HepG2 (cell line): ENCODE measurements around the gene AGAP3. TPM values are rescaled to one million over a fixed set of nuclear protein-coding genes. Genes with fewer than 3 reads are reported as not detected.

Experiments
- CCAR2 ChIP-seq: fragments of 200-400 bp; formaldehyde crosslinking; optimal IDR thresholded peaks from 2 replicates; pipeline ENCODE3; 2018; ENCODE audit warnings: low read depth, mild to moderate bottlenecking, low read length, moderate library complexity
- CHD2 ChIP-seq: IDR thresholded peaks from 2 replicates; pipeline ENCODE4 v1.6.1; 2011; ENCODE audit warnings: low read depth, low read length, improper control_type of control experiment
- CREB1 ChIP-seq, 2 experiments: fragments of 450-650 bp in 1 of 2; IDR thresholded peaks; 2 replicates each; pipeline ENCODE4 v1.6.1; 2016 to 2017; ENCODE audit warnings: control low read depth in 1 of 2, mild to moderate bottlenecking in 1 of 2, missing compliant biosample characterization in 1 of 2, missing genetic modification characterization in 1 of 2
- DR1 ChIP-seq: sonication (generic); formaldehyde crosslinking; IDR thresholded peaks from 2 replicates; pipeline ENCODE4 v1.8.0; 2021; ENCODE audit warnings: mild to moderate bottlenecking, missing genetic modification reagents, inconsistent platforms
- FIP1L1 ChIP-seq: fragments of 200-400 bp; formaldehyde crosslinking; IDR thresholded peaks from 2 replicates; pipeline ENCODE4 v1.6.1; 2018; ENCODE audit warnings: low read depth, mild to moderate bottlenecking, low read length, moderate library complexity, borderline replicate concordance; ENCODE audit not compliant: insufficient read depth
- FOXA1 ChIP-seq, 2 experiments: fragments of 450-650 bp in 1 of 2; sonication (generic) in 1 of 2; formaldehyde crosslinking in 1 of 2; IDR thresholded peaks; 2 replicates each; pipeline versions ENCODE4 v1.4.0 to v1.6.1; 2016 to 2020; ENCODE audit warnings: missing genetic modification reagents in 1 of 2
- FOXP4 ChIP-seq: sonication (generic); formaldehyde crosslinking; IDR thresholded peaks from 2 replicates; pipeline ENCODE4 v1.4.0; 2020; ENCODE audit warnings: missing genetic modification reagents
- HNRNPL ChIP-seq: fragments of 200-400 bp; formaldehyde crosslinking; IDR thresholded peaks from 2 replicates; pipeline ENCODE4 v1.6.1; 2017; ENCODE audit warnings: mild to moderate bottlenecking, low read depth, low read length
- MAX ChIP-seq: IDR thresholded peaks from 2 replicates; pipeline ENCODE4 v1.6.1; 2012; ENCODE audit warnings: inconsistent platforms
- MXD4 ChIP-seq: IDR thresholded peaks from 2 replicates; pipeline ENCODE4 v1.6.1; 2016; ENCODE audit warnings: mild to moderate bottlenecking, missing biosample characterization, missing genetic modification reagents
- NKX3-1 ChIP-seq: sonication (generic); formaldehyde crosslinking; IDR thresholded peaks from 2 replicates; pipeline ENCODE4 v1.5.0; 2020; ENCODE audit warnings: missing genetic modification reagents
- NR1H2 ChIP-seq: sonication (generic); formaldehyde crosslinking; IDR thresholded peaks from 2 replicates; pipeline ENCODE4 v1.8.1; 2022; ENCODE audit warnings: low read depth, missing genetic modification reagents, borderline replicate concordance
- PHF20 ChIP-seq: sonication (generic); formaldehyde crosslinking; IDR thresholded peaks from 2 replicates; pipeline ENCODE4 v1.5.0; 2020; ENCODE audit warnings: mild to moderate bottlenecking, missing genetic modification reagents
- POLR2AphosphoS5 ChIP-seq: IDR thresholded peaks from 2 replicates; pipeline ENCODE4 v1.6.1; 2012; ENCODE audit warnings: low read depth, low read length
- RBM22 ChIP-seq: fragments of 200-400 bp; formaldehyde crosslinking; optimal IDR thresholded peaks from 2 replicates; pipeline ENCODE3; 2017; ENCODE audit warnings: mild to moderate bottlenecking, low read length, moderate library complexity
- RXRA ChIP-seq: sonication (generic); formaldehyde crosslinking; IDR thresholded peaks from 2 replicates; pipeline ENCODE4 v1.5.1; 2020; ENCODE audit warnings: missing genetic modification reagents
- SALL1 ChIP-seq: sonication (generic); formaldehyde crosslinking; IDR thresholded peaks from 2 replicates; pipeline ENCODE4 v1.8.0; 2022; ENCODE audit warnings: mild to moderate bottlenecking, missing genetic modification reagents
- SAP130 ChIP-seq: IDR thresholded peaks from 2 replicates; pipeline ENCODE4 v1.6.1; 2016; ENCODE audit warnings: low read depth
- SRSF1 ChIP-seq: fragments of 200-400 bp; formaldehyde crosslinking; optimal IDR thresholded peaks from 2 replicates; pipeline ENCODE3; 2017; ENCODE audit warnings: mild to moderate bottlenecking, low read depth, low read length, moderate library complexity
- U2AF1 ChIP-seq: fragments of 200-400 bp; formaldehyde crosslinking; optimal IDR thresholded peaks from 2 replicates; pipeline ENCODE3; 2017; ENCODE audit warnings: mild to moderate bottlenecking, low read depth, low read length
- YY1 ChIP-seq: IDR thresholded peaks from 2 replicates; pipeline ENCODE4 v1.6.1; 2011; ENCODE audit warnings: low read length, low read depth, moderate library complexity, mild to moderate bottlenecking; ENCODE audit not compliant: insufficient read depth, insufficient replicate concordance
- ZBTB44 ChIP-seq: sonication (generic); formaldehyde crosslinking; IDR thresholded peaks from 2 replicates; pipeline ENCODE4 v1.4.0; 2020; ENCODE audit warnings: missing genetic modification reagents
- ZNF124 ChIP-seq: sonication (generic); formaldehyde crosslinking; IDR thresholded peaks from 2 replicates; pipeline ENCODE4 v1.4.0; 2020; ENCODE audit warnings: missing genetic modification reagents
- ZNF20 ChIP-seq: sonication (generic); formaldehyde crosslinking; IDR thresholded peaks from 2 replicates; pipeline ENCODE4 v1.4.0; 2020; ENCODE audit warnings: mild to moderate bottlenecking, moderate library complexity, missing genetic modification reagents
- ZNF589 ChIP-seq: sonication (generic); formaldehyde crosslinking; conservative IDR thresholded peaks from 2 replicates; pipeline ENCODE4 v1.8.0; 2022; ENCODE audit warnings: mild to moderate bottlenecking, moderate library complexity, missing genetic modification reagents
- ZNF660 ChIP-seq: sonication (generic); formaldehyde crosslinking; IDR thresholded peaks from 2 replicates; pipeline ENCODE4 v1.5.1; 2020; ENCODE audit warnings: mild to moderate bottlenecking, low read depth, missing genetic modification reagents, borderline replicate concordance
- ZNF772 ChIP-seq: sonication (generic); formaldehyde crosslinking; IDR thresholded peaks from 2 replicates; pipeline ENCODE4 v1.5.0; 2020; ENCODE audit warnings: mild to moderate bottlenecking, missing genetic modification reagents
- ZNF788 ChIP-seq: sonication (generic); formaldehyde crosslinking; IDR thresholded peaks from 2 replicates; pipeline ENCODE4 v1.5.0; 2020; ENCODE audit warnings: mild to moderate bottlenecking, missing genetic modification reagents, borderline replicate concordance
- polyA plus RNA-seq, 8 experiments: library from polyadenylated mRNA; depleted of rRNA in 3 of 8; stranded (reverse) in 7 of 8; unstranded in 1 of 8; fragments of >200 nt; fragmentation: Illumina TruSeq in 4 of 8; extraction: Trizol in 4 of 8; gene quantifications; 2 replicates each; pipeline versions ENCODE4 v1.2.1 to v1.2.3, GENCODE V29; 2011 to 2016; ENCODE audit warnings: low read depth in 4 of 8, missing spikeins in 1 of 8, mixed read lengths in 1 of 8; ENCODE audit not compliant: insufficient read depth in 1 of 8
- total RNA-seq, 5 experiments: library from RNA; depleted of rRNA; stranded (reverse); fragments of >200 nt; fragmentation: Illumina TruSeq; extraction: Trizol; gene quantifications; 2 replicates each; pipeline ENCODE4 v1.2.3, GENCODE V29; 2016; ENCODE audit warnings: low read depth in 1 of 5

AGAP3 gene
- total and polyA plus RNA-seq, 2 of the 13 experiments (the other 11 are each of a cell fraction or from before 2014, with no cell fraction given), result 31.3 to 61.4 TPM

- peak; percentile 54 for TF ChIP-seq YY1
- no peak for TF ChIP-seq DR1 (CRISPR knock-in tag)
- peak; percentile 85 for TF ChIP-seq SRSF1
- TF ChIP-seq ZNF660, result no peak
- TF ChIP-seq POLR2AphosphoS5, result peak; percentile 73; the same call in 1 of the 2 replicates
- no peak for TF ChIP-seq FIP1L1
- peak; percentile 92 for TF ChIP-seq HNRNPL
- peak; percentile 28; the same call in 1 of the 2 replicates for TF ChIP-seq ZNF788
- no peak for TF ChIP-seq NR1H2 (CRISPR knock-in tag)
- peak; percentile 82 for TF ChIP-seq SAP130 (CRISPR knock-in tag)
- no peak for TF ChIP-seq NKX3-1 (CRISPR knock-in tag)
- no peak for TF ChIP-seq FOXA1 (IDR thresholded peaks at IDR 0.05)
- peak; percentile 7; the same call in 1 of the 2 replicates for TF ChIP-seq FOXA1 (CRISPR knock-in tag; IDR thresholded peaks at IDR 0.05)
- peak; percentile 75; the same call in 1 of the 2 replicates for TF ChIP-seq MXD4 (CRISPR knock-in tag)
- no peak; the same call in 1 of the 2 replicates for TF ChIP-seq CHD2
- 0 out of 2 replicates have a peak, but pooled peaks have one; percentile 18 for TF ChIP-seq CREB1 (IDR thresholded peaks at IDR 0.05)
- TF ChIP-seq CREB1 (CRISPR knock-in tag; IDR thresholded peaks at IDR 0.05), result no peak
- peak; percentile 75 for TF ChIP-seq SALL1 (CRISPR knock-in tag)
- no peak for TF ChIP-seq ZNF589
- TF ChIP-seq U2AF1, result no peak
- TF ChIP-seq ZNF124 (CRISPR knock-in tag), result no peak
- TF ChIP-seq MAX, result peak; percentile 96
- TF ChIP-seq ZNF772 (CRISPR knock-in tag), result no peak; the same call in 1 of the 2 replicates
- no peak for TF ChIP-seq RXRA (CRISPR knock-in tag)
- no peak for TF ChIP-seq FOXP4
- no peak for TF ChIP-seq ZBTB44
- TF ChIP-seq ZNF20 (CRISPR knock-in tag), result no peak
- no peak for TF ChIP-seq PHF20 (CRISPR knock-in tag)
- no peak for TF ChIP-seq RBM22
- TF ChIP-seq CCAR2, result no peak
These were observed 23.7 kb upstream of the AGAP3 start (continued) for GRCh38 chr7:151062399-151063211.
